Upper lobe of left lung (tissue), 6 donors: ENCODE data around the gene KCNJ10. TPM values are rescaled to one million over a fixed set of nuclear protein-coding genes. Genes with fewer than 3 reads are reported as not detected.

ENCODE experiments used
- ATAC-seq, 2 donors: fragments of 200-7000 bp; cut with Tn5 transposase; one replicate each; pipeline ENCODE4 v1.9.1; 2022; ENCODE audit warnings: mild to moderate bottlenecking in 2 of 2, moderate library complexity in 2 of 2; ENCODE audit not compliant: low FRiP score in 2 of 2
- DNase-seq, 2 donors: peaks; one replicate each; pipeline ENCODE4 v3.0.0-alpha.2; 2019 to 2020
- H3K27ac ChIP-seq, 4 donors: fragments of 200-600 bp; sonication (generic); one replicate each; pipeline ENCODE4 v1.5.1; 2016 to 2019
- H3K27me3 ChIP-seq, 4 donors: fragments of 200-600 bp; sonication (generic); one replicate each; pipeline ENCODE4 v1.5.1; 2017 to 2019
- H3K36me3 ChIP-seq, 4 donors: fragments of 200-600 bp; sonication (generic); one replicate each; pipeline ENCODE4 v1.5.1; 2016 to 2019
- H3K4me1 ChIP-seq, 4 donors: fragments of 200-600 bp; sonication (generic); one replicate each; pipeline ENCODE4 v1.5.1; 2018 to 2019
- H3K4me3 ChIP-seq, 4 donors: fragments of 200-600 bp; sonication (generic); one replicate each; pipeline ENCODE4 v1.5.1; 2017 to 2019; ENCODE audit warnings: mild to moderate bottlenecking in 2 of 4, moderate library complexity in 1 of 4
- H3K9me3 ChIP-seq, 4 donors: fragments of 200-600 bp; sonication (generic); one replicate each; pipeline ENCODE4 v1.5.1; 2018 to 2019
- CTCF ChIP-seq, 6 experiments: fragments of 450-650 bp in 4 of 6; fragments of 200-600 bp in 2 of 6; sonication (generic) in 2 of 6; IDR thresholded peaks; one replicate each; pipeline ENCODE4 v1.5.1; 2016 to 2019; ENCODE audit warnings: antibody characterized with exemption in 6 of 6
- EP300 ChIP-seq, 4 donors: sonication (generic); formaldehyde crosslinking; IDR thresholded peaks; one replicate each; pipeline ENCODE4 v1.5.1; 2017; ENCODE audit warnings: antibody characterized with exemption in 4 of 4, control low read depth in 2 of 4
- POLR2A ChIP-seq, 4 donors: fragments of 450-650 bp; IDR thresholded peaks; one replicate each; pipeline ENCODE4 v1.5.1; 2016 to 2017; ENCODE audit warnings: antibody characterized with exemption in 4 of 4, mild to moderate bottlenecking in 2 of 4
- POLR2AphosphoS5 ChIP-seq, 2 donors: sonication (generic); formaldehyde crosslinking; IDR thresholded peaks; one replicate each; pipeline ENCODE4 v1.5.1; 2017; ENCODE audit warnings: antibody characterized with exemption in 2 of 2
- WGBS, 2 donors: methylation state at CpG; one replicate each; pipeline ENCODE4 v1.1.5; 2017 to 2018; 5-methylcytosine and 5-hydroxymethylcytosine counted together
- total RNA-seq, 6 donors: library from RNA; depleted of rRNA in 4 of 6; stranded (reverse); fragments of >200 nt in 4 of 6; gene quantifications; one replicate each; pipeline versions ENCODE4 v1.1.0 to v1.2.1, GENCODE V29; 2016 to 2021
- donor health status: DM: no; HTN: no; CAD: no; lungs with moderate emphysema.
- donor health status: DM: no; HTN: yes; CAD: no; lungs with severe emphysema.

KCNJ10 gene
- total RNA-seq, 6 donors from 2014 or later = 0.11 TPM; not detected in 5

DNA sequence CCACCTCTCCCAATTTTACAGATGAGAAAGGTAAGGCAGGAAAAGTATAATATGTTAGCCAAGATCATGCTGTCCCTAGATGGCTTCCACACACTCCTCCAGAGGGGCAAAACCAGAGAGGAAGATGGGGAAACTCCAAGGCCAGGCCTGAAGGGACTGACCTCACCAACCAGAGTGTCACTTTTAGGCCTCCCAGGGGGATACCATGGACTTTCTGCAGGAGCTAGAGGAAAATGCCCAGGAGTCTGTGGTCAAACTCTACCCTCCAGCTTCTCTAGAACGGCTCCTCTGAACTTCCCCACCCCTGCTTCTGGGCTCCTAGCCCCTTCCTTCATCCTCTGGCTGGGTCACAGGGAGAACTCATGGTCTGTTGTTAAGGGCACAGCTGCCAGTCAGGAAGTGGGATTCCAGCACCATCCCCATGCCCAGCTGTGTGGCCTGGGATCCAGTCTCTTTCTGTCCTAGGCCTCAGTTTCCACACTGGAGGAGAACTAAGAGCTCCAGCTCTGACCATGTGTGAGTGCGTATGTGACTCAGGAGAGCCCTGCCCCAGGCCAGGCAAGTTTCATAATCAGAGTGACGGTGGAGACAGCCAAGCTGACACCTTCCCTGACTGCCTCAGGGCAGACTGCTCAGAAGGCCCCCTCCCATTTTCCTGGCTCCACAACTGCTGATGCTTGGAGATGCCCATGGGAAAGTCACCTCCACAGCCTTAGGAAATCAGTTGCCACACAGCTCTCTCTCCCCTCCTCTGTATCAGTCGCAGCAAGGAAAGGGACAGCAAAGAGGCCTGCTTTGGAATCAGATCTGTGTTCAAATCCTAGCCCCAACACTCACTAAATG, 26.5 kb upstream of the KCNJ10 start:
- Histone ChIP-seq H3K27ac (peak overlapping the region in 1 of 4 donors; percentile 92), H3K4me3 (peak overlapping the region in 1 of 4 donors; percentile 98), H3K27me3 (no peaks in the 10 kb centered on the region), H3K4me1 (peaks cover 23 to 43% (median 29%) of the 10 kb centered on the region in 4 donors), H3K36me3 (peaks cover 0 to 35% (median 23%) of the 10 kb centered on the region in 4 donors), H3K9me3 (no peaks in the 10 kb centered on the region)
- DNase-seq = peak in 1 of 2 donors; percentile 41
- TF ChIP-seq POLR2AphosphoS5 (IDR thresholded peaks at IDR 0.05) = no peak
- no peak for TF ChIP-seq EP300 (IDR thresholded peaks at IDR 0.05)
- TF ChIP-seq CTCF (IDR thresholded peaks at IDR 0.05) = no peak
- ATAC-seq = no peak
- WGBS, 2 donors = 57 to 64% methylated on average over 3 to 4 of the region's 4 CpGs

GRCh38 chr1:160095382-160096105, 25.6 kb upstream of the KCNJ10 start:
- DNase-seq (no peak), ATAC-seq (no peak)
- TF ChIP-seq EP300 (IDR thresholded peaks at IDR 0.05) (no peak), POLR2AphosphoS5 (IDR thresholded peaks at IDR 0.05) (no peak), CTCF (IDR thresholded peaks at IDR 0.05) (no peak), POLR2A (IDR thresholded peaks at IDR 0.05) (no peak)
- no peaks in the 10 kb centered on the region for H3K27me3 ChIP-seq
- H3K36me3 ChIP-seq = peaks cover 6 to 44% (median 28%) of the 10 kb centered on the region in 4 donors
- no peaks in the 10 kb centered on the region for H3K9me3 ChIP-seq
- peaks cover 18 to 35% (median 23%) of the 10 kb centered on the region in 4 donors for H3K4me1 ChIP-seq
- WGBS, 2 donors = 89 to 94% methylated on average over 4 of the region's 4 CpGs
- H3K27ac ChIP-seq = no peak overlapping the region
- no peak overlapping the region for H3K4me3 ChIP-seq

GRCh38 chr1:160094806-160095205, 24.8 kb upstream of the KCNJ10 start:
- WGBS, 2 donors = 93 to 94% methylated on average over 4 to 14 of the region's 14 CpGs
- Histone ChIP-seq H3K27me3 (no peaks in the 10 kb centered on the region), H3K4me1 (peaks cover 18 to 35% (median 23%) of the 10 kb centered on the region in 4 donors), H3K27ac (no peak overlapping the region), H3K9me3 (no peaks in the 10 kb centered on the region), H3K36me3 (peaks cover 7 to 49% (median 31%) of the 10 kb centered on the region in 4 donors), H3K4me3 (no peak overlapping the region)
- TF ChIP-seq EP300 (IDR thresholded peaks at IDR 0.05) = no peak
- no peak for TF ChIP-seq POLR2AphosphoS5 (IDR thresholded peaks at IDR 0.05)
- TF ChIP-seq POLR2A (IDR thresholded peaks at IDR 0.05) = no peak
- TF ChIP-seq CTCF (IDR thresholded peaks at IDR 0.05) = no peak
- DNase-seq (no peak), ATAC-seq (no peak)

- ATAC-seq (no peak), DNase-seq (no peak)
- 90 to 98% methylated on average over 4 of the region's 4 CpGs for WGBS, 2 donors
- H3K4me3 ChIP-seq = no peak overlapping the region
- TF ChIP-seq POLR2A (IDR thresholded peaks at IDR 0.05) = no peak
- no peak for TF ChIP-seq EP300 (IDR thresholded peaks at IDR 0.05)
- no peak for TF ChIP-seq CTCF (IDR thresholded peaks at IDR 0.05)
- TF ChIP-seq POLR2AphosphoS5 (IDR thresholded peaks at IDR 0.05) = no peak
- H3K27me3 ChIP-seq = no peaks in the 10 kb centered on the region
- H3K4me1 ChIP-seq = peaks cover 18 to 30% (median 18%) of the 10 kb centered on the region in 4 donors
- peaks cover 7 to 54% (median 32%) of the 10 kb centered on the region in 4 donors for H3K36me3 ChIP-seq
- no peak overlapping the region for H3K27ac ChIP-seq
- no peaks in the 10 kb centered on the region for H3K9me3 ChIP-seq
These were observed 24.3 kb upstream of the KCNJ10 start for GRCh38 chr1:160094291-160094625.
